Lung (tissue), 12 donors: ENCODE data around the gene MCM5. TPM values are rescaled to one million over a fixed set of nuclear protein-coding genes. Genes with fewer than 3 reads are reported as not detected.
"Not testable (repeated sequence)": the region's sequence is repeated elsewhere in the genome, so short reads cannot be mapped to it uniquely, and the experiment has no call there.

Source experiments
- ATAC-seq: fragments of 200-7000 bp; cut with Tn5 transposase; one replicate; pipeline ENCODE4 v1.9.1; 2020; ENCODE audit warnings: moderate number of reproducible peaks; ENCODE audit not compliant: insufficient read depth, low FRiP score
- DNase-seq, 3 donors: peaks; one replicate each; pipeline ENCODE4 v3.0.0-alpha.2; 2013 to 2017
- H3K27ac ChIP-seq, 2 donors: one replicate each; pipeline ENCODE4 v1.5.1; 2013; ENCODE audit warnings: mild to moderate bottlenecking in 2 of 2, moderate library complexity in 2 of 2, control low read depth in 1 of 2, inconsistent platforms in 1 of 2, low read depth in 1 of 2, low read length in 1 of 2
- H3K27me3 ChIP-seq, 3 donors: one replicate each; pipeline ENCODE4 v1.5.1; 2013; ENCODE audit warnings: low read length in 2 of 3; ENCODE audit not compliant: control insufficient read depth in 3 of 3, insufficient read depth in 3 of 3
- H3K36me3 ChIP-seq, 4 donors: one replicate each; pipeline ENCODE4 v1.5.1; 2013; ENCODE audit warnings: low read length in 4 of 4, mild to moderate bottlenecking in 1 of 4, moderate library complexity in 1 of 4; ENCODE audit not compliant: control insufficient read depth in 4 of 4, insufficient read depth in 4 of 4
- H3K4me1 ChIP-seq, 5 donors: one replicate each; pipeline ENCODE4 v1.5.1; 2013; ENCODE audit warnings: low read length in 5 of 5, mild to moderate bottlenecking in 2 of 5, moderate library complexity in 1 of 5; ENCODE audit not compliant: control insufficient read depth in 5 of 5, insufficient read depth in 5 of 5
- H3K4me3 ChIP-seq: one replicate; pipeline ENCODE4 v1.5.1; 2013; ENCODE audit warnings: mild to moderate bottlenecking, control low read depth, moderate library complexity
- H3K9ac ChIP-seq, 2 donors: one replicate each; pipeline ENCODE4 v1.5.1; 2013; ENCODE audit warnings: low read length in 2 of 2, control low read depth in 1 of 2; ENCODE audit not compliant: insufficient read depth in 1 of 2
- H3K9me3 ChIP-seq, 4 donors: one replicate each; pipeline ENCODE4 v1.5.1; 2013; ENCODE audit warnings: low read length in 3 of 4, mild to moderate bottlenecking in 1 of 4, moderate library complexity in 1 of 4; ENCODE audit not compliant: control insufficient read depth in 4 of 4, insufficient read depth in 3 of 4
- CTCF ChIP-seq: IDR thresholded peaks from 2 replicates; pipeline ENCODE4 v1.5.1; 2012; ENCODE audit warnings: mild to moderate bottlenecking; ENCODE audit errors: control extremely low read depth, extremely low read depth
- WGBS, 2 donors: extraction: QIAGEN DNeasy Blood & Tissue Kit; methylation state at CpG; one replicate each; pipeline ENCODE4 v1.1.7; 2013; 5-methylcytosine and 5-hydroxymethylcytosine counted together
- polyA plus RNA-seq, 2 donors: library from polyadenylated mRNA; stranded (reverse); fragments of 200-250 nt; gene quantifications; one replicate each; pipeline ENCODE4 v1.2.1, GENCODE V29; 2013
- total RNA-seq, 2 donors: library from RNA; depleted of rRNA in 1 of 2; stranded (reverse); fragments of >200 nt in 1 of 2; gene quantifications; one replicate each; pipeline ENCODE4 v1.2.1, GENCODE V29; 2014 to 2021
- donor health status: control.
- donor health status: control.
- donor health status: Bipolar disorder and iron deficiency.
- donor health status: healthy.
- donor health status: DM: yes; HTN: yes; CAD: no.

The MCM5 gene
- total and polyA plus RNA-seq, 4 donors = 17.6 to 43.1 (median 25.9) TPM

- DNase-seq = no peak
- TF ChIP-seq CTCF = no peak
- no peak overlapping the region for H3K27ac ChIP-seq
- 92 to 94% methylated on average over 5 of the region's 5 CpGs for WGBS, 2 donors
- peaks cover 0 to 16% (median 0%) of the 10 kb centered on the region in 4 donors for H3K36me3 ChIP-seq
- no peak overlapping the region for H3K4me3 ChIP-seq
- H3K9ac ChIP-seq = no peak overlapping the region
- no peak for ATAC-seq
- no peaks in the 10 kb centered on the region for H3K9me3 ChIP-seq
- peaks cover 0 to 5% (median 3%) of the 10 kb centered on the region in 5 donors for H3K4me1 ChIP-seq
- H3K27me3 ChIP-seq = no peaks in the 10 kb centered on the region
Observed at GRCh38 chr22:35394810-35395563, 5.0 kb upstream of the MCM5 start.

GRCh38 chr22:35396622-35397021, 3.3 kb upstream of the MCM5 start:
- not testable (repeated sequence) for DNase-seq, ATAC-seq, H3K4me3 ChIP-seq, H3K9me3 ChIP-seq, H3K27ac ChIP-seq, H3K9ac ChIP-seq, H3K27me3 ChIP-seq
- H3K4me1 ChIP-seq = peaks cover 3 to 15% (median 5%) of the 10 kb centered on the region in 5 donors
- 41 to 56% methylated on average over 6 of the region's 6 CpGs for WGBS, 2 donors
- peaks cover 0 to 13% (median 0%) of the 10 kb centered on the region in 4 donors for H3K36me3 ChIP-seq

GRCh38 chr22:35397095-35397904, 2.6 kb upstream of the MCM5 start:
- peaks cover 0 to 11% (median 2%) of the 10 kb centered on the region in 4 donors for H3K36me3 ChIP-seq
- H3K4me1 ChIP-seq = peaks cover 3 to 22% (median 5%) of the 10 kb centered on the region in 5 donors
- H3K9me3 ChIP-seq = no peaks in the 10 kb centered on the region
- peak overlapping the region in 1 of 2 donors; percentile 59 for H3K9ac ChIP-seq
- ATAC-seq = no peak
- 72 to 75% methylated on average over 13 of the region's 13 CpGs for WGBS, 2 donors
- DNase-seq = peak; percentile 75 to 80 (median 77)
- TF ChIP-seq CTCF = no peak
- no peak overlapping the region for H3K27ac ChIP-seq
- H3K27me3 ChIP-seq = no peaks in the 10 kb centered on the region
- no peak overlapping the region for H3K4me3 ChIP-seq

- ATAC-seq (no peak), DNase-seq (no peak)
- Histone ChIP-seq H3K4me3 (no peak overlapping the region), H3K4me1 (peaks cover 3 to 25% (median 5%) of the 10 kb centered on the region in 5 donors), H3K9ac (no peak overlapping the region), H3K9me3 (no peaks in the 10 kb centered on the region), H3K27ac (no peak overlapping the region), H3K27me3 (no peaks in the 10 kb centered on the region), H3K36me3 (peaks cover 0 to 12% (median 7%) of the 10 kb centered on the region in 4 donors)
- no peak for TF ChIP-seq CTCF
- WGBS, 2 donors = 97 to 98% methylated on average over 4 of the region's 4 CpGs
Observed at GRCh38 chr22:35398591-35398973, 1.4 kb upstream of the MCM5 start.
